IMR-90 (cell line): ENCODE measurements around the gene SNX5. TPM values are rescaled to one million over a fixed set of nuclear protein-coding genes. Genes with fewer than 3 reads are reported as not detected.

Experiments
- ATAC-seq: fragments of 200-7000 bp; cut with Tn5 transposase; 2 replicates; pipeline ENCODE4 v1.9.1; 2020; ENCODE audit warnings: low read depth, mild to moderate bottlenecking, moderate library complexity
- BruUV-seq: library from RNA; stranded (reverse); fragments of 400-500 nt; replicated peaks from 2 replicates; lab custom pipeline; 2021; lab: Mats Ljungman, UMichigan
- CTCF ChIA-PET: fragments of 300-600 bp; formaldehyde crosslinking; extraction: SDS; loops from one replicate; lab custom pipeline; 2021; ENCODE audit warnings: antibody characterized with exemption; lab: Yijun Ruan, JAX
- POLR2A ChIA-PET: fragments of 300-600 bp; sonication (Branson Sonifier 250); formaldehyde crosslinking; loops from one replicate; lab custom pipeline; 2022; ENCODE audit warnings: antibody characterized with exemption; ENCODE audit not compliant: unreplicated experiment; lab: Charles Lee
- DNase-seq: peaks from one replicate; pipeline ENCODE4 v3.0.0; 2013
- H2AFZ ChIP-seq: replicated peaks from 2 replicates; pipeline ENCODE3; 2013; ENCODE audit warnings: low read length, mild to moderate bottlenecking; ENCODE audit not compliant: poor library complexity
- H2AK5ac ChIP-seq: 2 replicates; pipeline ENCODE4 v1.6.1; 2013; ENCODE audit warnings: low read depth, low read length, inconsistent platforms
- H2AK9ac ChIP-seq: replicated peaks from 2 replicates; pipeline ENCODE3; 2013; ENCODE audit warnings: mild to moderate bottlenecking, low read depth, low read length, moderate library complexity; ENCODE audit not compliant: poor library complexity
- H2BK120ac ChIP-seq: 2 replicates; pipeline ENCODE4 v1.6.1; 2013; ENCODE audit warnings: low read depth, low read length, inconsistent platforms
- H2BK15ac ChIP-seq: 3 replicates; pipeline ENCODE4 v1.6.1; 2013; ENCODE audit warnings: low read depth, low read length, inconsistent platforms
- H2BK20ac ChIP-seq: 2 replicates; pipeline ENCODE4 v1.6.1; 2013; ENCODE audit warnings: low read depth, mild to moderate bottlenecking, inconsistent platforms, low read length, moderate library complexity
- H2BK5ac ChIP-seq: 2 replicates; pipeline ENCODE4 v1.6.1; 2013; ENCODE audit warnings: mild to moderate bottlenecking, low read depth, low read length, inconsistent platforms; ENCODE audit not compliant: poor library complexity, severe bottlenecking
- H3K14ac ChIP-seq: replicated peaks from 2 replicates; pipeline ENCODE4 v1.6.1; 2013; ENCODE audit warnings: low read depth, low read length, inconsistent platforms
- H3K18ac ChIP-seq: 2 replicates; pipeline ENCODE4 v1.6.1; 2013; ENCODE audit warnings: low read depth, low read length, control low read depth
- H3K23ac ChIP-seq: 2 replicates; pipeline ENCODE4 v1.6.1; 2013; ENCODE audit warnings: low read depth, low read length, inconsistent platforms
- H3K27ac ChIP-seq: 2 replicates; pipeline ENCODE4 v1.5.1; 2013; ENCODE audit warnings: mild to moderate bottlenecking, control low read depth, low read length; ENCODE audit not compliant: insufficient read depth
- H3K27me3 ChIP-seq: 2 replicates; pipeline ENCODE4 v1.6.1; 2013; ENCODE audit warnings: low read length; ENCODE audit not compliant: control insufficient read depth, insufficient read depth
- H3K36me3 ChIP-seq: 2 replicates; pipeline ENCODE4 v1.6.1; 2013; ENCODE audit warnings: low read length, mixed read lengths; ENCODE audit not compliant: control insufficient read depth, insufficient read depth
- H3K4ac ChIP-seq: 2 replicates; pipeline ENCODE4 v1.6.1; 2013; ENCODE audit warnings: low read depth, low read length, inconsistent platforms
- H3K4me1 ChIP-seq: 2 replicates; pipeline ENCODE4 v1.6.1; 2013; ENCODE audit warnings: low read length, mixed read lengths; ENCODE audit not compliant: control insufficient read depth, insufficient read depth
- H3K4me2 ChIP-seq: 2 replicates; pipeline ENCODE4 v1.6.1; 2013; ENCODE audit warnings: low read depth, mild to moderate bottlenecking, control low read depth, low read length, moderate library complexity
- H3K4me3 ChIP-seq: 2 replicates; pipeline ENCODE4 v1.5.1; 2013; ENCODE audit warnings: low read depth, mild to moderate bottlenecking, control low read depth, low read length, moderate library complexity; ENCODE audit not compliant: insufficient read depth
- H3K56ac ChIP-seq: 2 replicates; pipeline ENCODE4 v1.6.1; 2013; ENCODE audit warnings: low read length, inconsistent platforms; ENCODE audit not compliant: insufficient read depth; ENCODE audit errors: extremely low read depth
- H3K79me1 ChIP-seq, 2 experiments: 2 replicates each; pipeline ENCODE4 v1.6.1; 2013; ENCODE audit warnings: low read length in 2 of 2, inconsistent platforms in 1 of 2, low read depth in 1 of 2
- H3K9ac ChIP-seq: 2 replicates; pipeline ENCODE4 v1.6.1; 2013; ENCODE audit warnings: low read depth, low read length, control low read depth
- H3K9me1 ChIP-seq: 2 replicates; pipeline ENCODE4 v1.6.1; 2013; ENCODE audit warnings: low read length, inconsistent platforms; ENCODE audit not compliant: insufficient read depth
- H3K9me3 ChIP-seq: 2 replicates; pipeline ENCODE4 v1.6.1; 2013; ENCODE audit warnings: low read length; ENCODE audit not compliant: control insufficient read depth, insufficient read depth
- H4K20me1 ChIP-seq: 2 replicates; pipeline ENCODE4 v1.6.1; 2013; ENCODE audit warnings: low read length, inconsistent platforms; ENCODE audit not compliant: insufficient read depth
- H4K5ac ChIP-seq: 2 replicates; pipeline ENCODE4 v1.6.1; 2013; ENCODE audit warnings: mild to moderate bottlenecking, low read depth, low read length, control low read depth
- H4K8ac ChIP-seq, 2 experiments: 2 replicates each; pipeline ENCODE4 v1.6.1; 2013; ENCODE audit warnings: low read depth in 2 of 2, low read length in 2 of 2, control low read depth in 1 of 2, inconsistent platforms in 1 of 2
- H4K91ac ChIP-seq: 2 replicates; pipeline ENCODE4 v1.6.1; 2013; ENCODE audit warnings: low read depth, low read length, inconsistent platforms; ENCODE audit not compliant: insufficient read depth
- BHLHE40 ChIP-seq: fragments of 150-350 bp; IDR thresholded peaks from 2 replicates; pipeline ENCODE4 v1.6.1; 2016; ENCODE audit warnings: mild to moderate bottlenecking, low read depth, low read length
- CEBPB ChIP-seq: IDR thresholded peaks from 2 replicates; pipeline ENCODE4 v1.6.1; 2012; ENCODE audit warnings: low read depth, low read length, improper control_type of control experiment
- CHD1 ChIP-seq: IDR thresholded peaks from 2 replicates; pipeline ENCODE4 v1.6.1; 2012; ENCODE audit warnings: low read depth, low read length, improper control_type of control experiment
- ELK1 ChIP-seq: fragments of 150-350 bp; IDR thresholded peaks from 2 replicates; pipeline ENCODE4 v1.6.1; 2016; ENCODE audit warnings: low read depth, mild to moderate bottlenecking, low read length, moderate library complexity, borderline replicate concordance
- FOS ChIP-seq: fragments of 150-350 bp; IDR thresholded peaks from 2 replicates; pipeline ENCODE4 v1.6.1; 2016; ENCODE audit warnings: low read depth, low read length
- MAFK ChIP-seq: IDR thresholded peaks from 2 replicates; pipeline ENCODE4 v1.6.1; 2012; ENCODE audit warnings: low read depth, low read length, improper control_type of control experiment
- MAZ ChIP-seq: IDR thresholded peaks from 2 replicates; pipeline ENCODE4 v1.6.1; 2012; ENCODE audit warnings: low read depth, mild to moderate bottlenecking, low read length, improper control_type of control experiment, moderate library complexity, borderline replicate concordance
- MXI1 ChIP-seq: IDR thresholded peaks from 2 replicates; pipeline ENCODE4 v1.6.1; 2012; ENCODE audit warnings: low read depth, mild to moderate bottlenecking, low read length, moderate library complexity, borderline replicate concordance
- NFE2L2 ChIP-seq: fragments of 150-350 bp; IDR thresholded peaks from 2 replicates; pipeline ENCODE4 v1.6.1; 2016; ENCODE audit warnings: low read depth, mild to moderate bottlenecking, low read length
- RCOR1 ChIP-seq: IDR thresholded peaks from 2 replicates; pipeline ENCODE4 v1.6.1; 2012; ENCODE audit warnings: mild to moderate bottlenecking, low read length, improper control_type of control experiment; ENCODE audit not compliant: insufficient replicate concordance
- SMC3 ChIP-seq: fragments of 150-350 bp; IDR thresholded peaks from 2 replicates; pipeline ENCODE4 v1.6.1; 2016; ENCODE audit warnings: low read depth, mild to moderate bottlenecking, antibody characterized with exemption, low read length, moderate library complexity
- WGBS, 2 experiments: methylation state at CpG; one replicate each; pipeline versions ENCODE4 v1.1.5 to v1.1.7; 2013; ENCODE audit warnings: missing lambda C conversion rate in 2 of 2; ENCODE audit not compliant: insufficient read length in 1 of 2; ENCODE audit errors: extremely low coverage in 2 of 2; 5-methylcytosine and 5-hydroxymethylcytosine counted together
- dilution Hi-C: fragments of 300-500 bp; cut with HindIII; formaldehyde crosslinking; loops from one replicate; pipeline ENCODE4 v1.14.3; 2018; ENCODE audit warnings: low sequenced_read_pairs; ENCODE audit not compliant: unreplicated experiment
- in situ Hi-C: fragments of 300-500 bp; cut with MboI; formaldehyde crosslinking; loops from 3 replicates; pipeline ENCODE4 v1.14.3; 2019; ENCODE audit warnings: low sequenced_read_pairs, inconsistent platforms, mixed read lengths
- intact Hi-C: fragments of 100-400 bp; cut with micrococcal nuclease; formaldehyde crosslinking; loops from 2 replicates; pipeline ENCODE4 v1.10.0; 2022
- polyA plus RNA-seq, 3 experiments: library from polyadenylated mRNA; depleted of rRNA; stranded (reverse); fragments of >200 nt; gene quantifications; 2 replicates each; pipeline ENCODE4 v1.2.3, GENCODE V29; 2012; ENCODE audit warnings: low replicate concordance in 1 of 3
- total RNA-seq: library from RNA; depleted of rRNA; stranded (reverse); fragments of >200 nt; gene quantifications from 2 replicates; pipeline ENCODE4 v1.2.3, GENCODE V29; 2012
- TF ChIP-seq, protein P1 (sequence below): conservative IDR thresholded peaks from 2 replicates; pipeline ENCODE4 v1.5.1; 2012; ENCODE audit warnings: mild to moderate bottlenecking, low read depth, low read length, improper control_type of control experiment
- TF ChIP-seq, protein P2 (sequence below): fragments of 150-350 bp; IDR thresholded peaks from 2 replicates; pipeline ENCODE4 v1.6.1; 2017; ENCODE audit warnings: mild to moderate bottlenecking, antibody characterized with exemption, low read length, low read depth

Gene SNX5
- total and polyA plus RNA-seq, 2 of the 4 experiments (the other 2 are of a cell fraction): 65.4 to 92.8 TPM

- Histone ChIP-seq H3K36me3 (peaks cover 2% of the 10 kb centered on the region; the same call in 1 of the 2 replicates), H3K9ac (no peak overlapping the region), H2BK5ac (no peak overlapping the region), H3K27me3 (no peaks in the 10 kb centered on the region), H2BK15ac (no peak overlapping the region), H3K4me1 (peaks cover 4% of the 10 kb centered on the region; the same call in 1 of the 2 replicates), H3K27ac (no peak overlapping the region), H3K23ac (no peak overlapping the region), H4K8ac (no peak overlapping the region), H3K14ac (no peak overlapping the region), H4K5ac (no peak overlapping the region), H2AK9ac (no peak overlapping the region), H3K4ac (no peak overlapping the region), H3K56ac (no peak overlapping the region), H3K4me3 (no peak overlapping the region), H2BK120ac (no peak overlapping the region), H3K4me2 (no peak overlapping the region), H2AFZ (no peak overlapping the region), H3K9me1 (0 out of 2 replicates have a peak, but pooled peaks cover 3% of the 10 kb centered on the region), H2AK5ac (no peak overlapping the region), H3K18ac (no peak overlapping the region), H4K20me1 (no peaks in the 10 kb centered on the region), H4K91ac (no peak overlapping the region), H2BK20ac (no peak overlapping the region), H3K9me3 (no peaks in the 10 kb centered on the region), H3K79me1 (peaks cover 2 to 12% of the 10 kb centered on the region in 2 experiments; a peak in 3 of 4 replicates)
- no peak for DNase-seq
- intact Hi-C loops (no loop called here), in situ Hi-C loops (no loop called here), dilution Hi-C loops (no loop called here)
- TF ChIP-seq ELK1 (no peak), MXI1 (no peak), RCOR1 (no peak), FOS (no peak), MAFK (no peak), NFE2L2 (no peak), MAZ (no peak), SMC3 (no peak), BHLHE40 (no peak), CHD1 (no peak), CEBPB (no peak)
- TF ChIP-seq, protein P1, sequence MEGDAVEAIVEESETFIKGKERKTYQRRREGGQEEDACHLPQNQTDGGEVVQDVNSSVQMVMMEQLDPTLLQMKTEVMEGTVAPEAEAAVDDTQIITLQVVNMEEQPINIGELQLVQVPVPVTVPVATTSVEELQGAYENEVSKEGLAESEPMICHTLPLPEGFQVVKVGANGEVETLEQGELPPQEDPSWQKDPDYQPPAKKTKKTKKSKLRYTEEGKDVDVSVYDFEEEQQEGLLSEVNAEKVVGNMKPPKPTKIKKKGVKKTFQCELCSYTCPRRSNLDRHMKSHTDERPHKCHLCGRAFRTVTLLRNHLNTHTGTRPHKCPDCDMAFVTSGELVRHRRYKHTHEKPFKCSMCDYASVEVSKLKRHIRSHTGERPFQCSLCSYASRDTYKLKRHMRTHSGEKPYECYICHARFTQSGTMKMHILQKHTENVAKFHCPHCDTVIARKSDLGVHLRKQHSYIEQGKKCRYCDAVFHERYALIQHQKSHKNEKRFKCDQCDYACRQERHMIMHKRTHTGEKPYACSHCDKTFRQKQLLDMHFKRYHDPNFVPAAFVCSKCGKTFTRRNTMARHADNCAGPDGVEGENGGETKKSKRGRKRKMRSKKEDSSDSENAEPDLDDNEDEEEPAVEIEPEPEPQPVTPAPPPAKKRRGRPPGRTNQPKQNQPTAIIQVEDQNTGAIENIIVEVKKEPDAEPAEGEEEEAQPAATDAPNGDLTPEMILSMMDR: no peak
- TF ChIP-seq, protein P2, sequence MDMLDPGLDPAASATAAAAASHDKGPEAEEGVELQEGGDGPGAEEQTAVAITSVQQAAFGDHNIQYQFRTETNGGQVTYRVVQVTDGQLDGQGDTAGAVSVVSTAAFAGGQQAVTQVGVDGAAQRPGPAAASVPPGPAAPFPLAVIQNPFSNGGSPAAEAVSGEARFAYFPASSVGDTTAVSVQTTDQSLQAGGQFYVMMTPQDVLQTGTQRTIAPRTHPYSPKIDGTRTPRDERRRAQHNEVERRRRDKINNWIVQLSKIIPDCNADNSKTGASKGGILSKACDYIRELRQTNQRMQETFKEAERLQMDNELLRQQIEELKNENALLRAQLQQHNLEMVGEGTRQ: no peak
- no TSS peak for BruUV-seq
- POLR2A ChIA-PET: no interaction called here
- 100% methylated on average over 2 of the region's 7 CpGs; no CpG with 5 or more reads in 1 of the 2 experiments for WGBS, 2 experiments
- CTCF ChIA-PET: interaction anchor here (0.6 kb wide), 1 partner anchor 7 kb away, joined by 5 read pairs; no protein-coding TSS in a partner anchor
- no peak for ATAC-seq
These were observed 16.9 kb upstream of the SNX5 start for GRCh38 chr20:17985388-17986018.
